ENCODE measurements around the gene DRICH1.
A peak's percentile ranks its signal among the peaks of the same experiment; 100 is the strongest.
"Not testable (repeated sequence)": the region's sequence is repeated elsewhere in the genome, so short reads cannot be mapped to it uniquely, and the experiment has no call there.

Gene DRICH1

DNA sequence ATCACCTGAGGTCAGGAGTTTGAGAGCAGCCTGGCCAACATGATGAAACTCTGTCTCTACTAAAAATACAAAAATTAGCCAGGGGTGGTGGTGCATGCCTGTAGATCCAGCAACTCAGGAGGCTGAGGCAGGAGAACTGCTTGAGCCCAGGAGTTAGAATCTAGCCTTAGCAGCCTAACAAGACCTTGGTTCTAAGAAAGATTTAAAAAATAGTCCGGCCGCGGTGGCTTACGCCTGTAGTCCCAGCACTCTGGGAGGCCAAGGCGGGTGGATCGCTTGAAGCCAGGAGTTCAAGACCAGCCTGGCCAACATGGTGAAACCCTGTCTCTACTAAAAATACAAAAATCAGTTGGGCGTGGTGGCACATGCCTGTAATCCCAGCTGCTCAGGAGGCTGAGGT is 14.4 kb upstream of the DRICH1 start:
- not testable (repeated sequence) for DNase-seq

DNA sequence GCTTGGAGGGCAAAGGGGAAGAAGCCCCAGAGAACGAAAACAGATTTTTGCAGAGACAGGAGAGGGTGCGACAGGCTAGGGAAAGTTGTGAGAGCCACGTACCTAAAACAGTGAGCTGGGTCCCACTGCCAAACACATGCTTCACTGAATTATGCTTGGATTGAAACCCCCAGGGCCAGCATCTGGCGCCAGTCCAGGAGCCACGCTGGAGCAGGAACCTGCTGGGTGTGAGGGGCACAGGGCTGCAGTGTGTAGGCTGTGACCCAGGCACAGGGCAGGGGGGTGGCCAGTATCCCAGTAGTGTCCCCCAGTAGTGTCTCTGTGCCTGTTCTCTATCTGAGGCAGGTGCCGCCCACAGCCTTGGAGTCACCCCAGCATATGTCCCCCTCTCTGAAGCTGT is 8.1 kb upstream of the DRICH1 start:
- DNase-seq, result not testable (repeated sequence)

DNA sequence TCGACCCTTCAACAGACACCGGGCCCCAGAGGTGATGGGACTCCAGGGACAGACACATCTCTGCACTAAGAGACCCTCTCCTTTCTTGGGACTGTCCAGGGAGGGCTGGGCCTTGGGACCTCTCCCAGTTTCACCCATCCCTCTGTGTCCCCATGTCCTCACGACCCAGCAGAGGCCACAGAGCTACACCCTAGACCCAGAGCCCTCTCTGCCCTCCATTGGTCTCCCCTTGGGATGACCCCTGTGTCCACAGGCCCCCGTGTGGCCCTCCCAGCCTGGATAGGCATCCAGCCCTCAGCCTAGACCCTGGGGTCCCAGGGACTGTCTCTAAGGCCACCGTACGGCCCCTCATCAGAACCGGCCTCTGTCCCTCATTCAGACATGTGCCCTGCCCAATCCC is 7.5 kb upstream of the DRICH1 start:
- DNase-seq, result no peak

DNA sequence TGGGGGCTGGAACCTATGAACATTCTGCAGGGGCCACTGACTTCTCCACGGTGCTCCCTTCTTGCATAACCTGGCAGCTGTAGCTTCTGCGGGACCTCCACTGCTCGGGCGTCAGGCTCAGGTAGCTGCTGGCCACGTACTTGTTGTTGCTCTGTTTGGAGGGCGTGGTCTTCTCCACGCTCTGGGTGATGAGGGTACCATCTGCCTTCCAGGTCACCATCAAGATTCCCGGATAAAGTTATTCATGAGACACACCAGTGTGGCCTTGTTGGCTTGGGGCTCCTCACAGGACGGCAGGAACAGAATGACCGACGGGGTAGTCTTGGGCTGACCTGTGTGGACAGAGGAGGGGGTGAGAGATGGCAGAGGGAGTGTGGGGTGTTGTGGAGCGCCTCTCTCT is 6.5 kb upstream of the DRICH1 start:
- no peak for DNase-seq

DNA sequence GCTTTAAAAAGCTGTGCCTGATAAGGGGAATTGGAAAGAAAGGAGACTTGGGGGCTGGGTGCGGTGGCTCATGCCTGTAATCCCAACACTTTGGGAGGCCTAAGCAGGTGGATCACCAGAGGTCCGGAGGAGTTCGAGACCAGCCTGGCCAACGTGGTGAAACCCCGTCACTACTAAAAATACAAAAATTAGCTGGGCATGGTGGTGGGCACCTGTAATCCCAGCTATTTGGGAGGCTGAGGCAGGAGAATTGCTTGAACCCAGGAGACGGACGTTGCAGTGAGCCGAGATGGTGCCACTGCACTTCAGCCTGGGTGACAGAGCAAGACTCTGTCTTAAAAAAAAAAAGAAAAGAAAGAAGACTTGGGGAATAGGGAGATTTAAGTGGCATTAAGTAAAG is 3.2 kb upstream of the DRICH1 start:
- DNase-seq, result not testable (repeated sequence)

DNA sequence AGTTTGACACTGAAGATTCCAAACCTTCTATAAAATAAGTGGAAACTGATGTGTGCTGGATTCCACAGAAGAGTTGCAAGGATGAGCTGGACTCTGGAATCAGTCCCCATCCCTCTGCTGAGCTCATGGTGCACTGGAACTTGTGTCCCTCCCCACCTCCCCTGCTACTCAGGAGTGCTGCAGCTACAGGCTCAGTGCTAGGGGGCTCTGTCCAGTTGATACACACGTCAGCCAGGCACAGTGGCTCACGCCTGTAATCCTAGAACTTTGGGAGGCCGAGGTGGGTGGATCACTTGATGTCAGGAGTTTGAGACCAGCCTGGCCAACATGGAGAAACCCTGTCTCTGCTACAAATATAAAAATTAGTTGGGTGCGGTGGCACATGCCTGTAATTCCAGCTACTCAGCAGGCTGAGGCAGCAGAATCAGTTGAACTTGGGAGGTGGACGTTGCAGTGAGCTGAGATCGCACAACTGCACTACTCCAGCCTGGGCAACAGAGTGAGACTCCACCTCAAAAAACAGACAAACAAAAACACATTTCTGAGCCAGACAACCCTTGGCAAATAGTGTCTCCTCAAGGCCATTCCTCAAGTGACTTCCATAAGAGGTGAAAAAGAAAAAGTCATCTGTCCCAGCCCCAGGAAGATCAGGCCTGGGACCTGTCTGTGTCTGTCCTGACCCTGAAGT is 3.9 kb downstream of the DRICH1 start:
- DNase-seq, result not testable (repeated sequence)

DNA sequence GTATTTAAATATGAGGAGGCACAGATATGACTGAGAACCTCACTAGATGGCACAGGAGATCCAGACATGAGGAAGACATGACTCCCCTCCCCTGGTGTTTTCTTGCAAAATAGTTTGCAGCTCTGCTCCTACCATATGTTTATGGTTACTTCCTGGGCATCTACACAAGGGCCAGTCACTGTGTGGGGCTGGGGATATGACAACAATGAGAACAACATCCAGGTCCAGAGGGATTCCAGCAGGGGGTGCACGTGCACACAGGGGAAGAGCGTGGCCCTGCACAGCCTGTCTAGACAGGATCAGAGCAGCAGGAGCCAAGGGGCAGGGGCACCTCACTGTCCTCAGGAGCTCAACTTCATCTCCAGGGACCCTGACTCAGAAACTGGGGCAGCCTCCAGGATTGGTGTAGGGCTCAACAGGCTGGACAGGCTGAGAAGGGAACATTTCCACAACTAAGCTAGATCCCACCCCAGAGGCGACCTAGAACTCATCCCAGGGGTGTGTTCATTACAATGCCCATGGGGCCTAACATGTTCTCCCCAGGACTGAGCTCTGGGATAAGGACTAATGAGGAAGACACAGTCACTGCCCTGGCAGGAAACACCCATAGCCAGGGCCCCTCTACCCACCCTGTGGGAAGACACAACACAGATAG is 4.6 kb downstream of the DRICH1 start:
- peak; percentile 61 to 63 for DNase-seq

DNA sequence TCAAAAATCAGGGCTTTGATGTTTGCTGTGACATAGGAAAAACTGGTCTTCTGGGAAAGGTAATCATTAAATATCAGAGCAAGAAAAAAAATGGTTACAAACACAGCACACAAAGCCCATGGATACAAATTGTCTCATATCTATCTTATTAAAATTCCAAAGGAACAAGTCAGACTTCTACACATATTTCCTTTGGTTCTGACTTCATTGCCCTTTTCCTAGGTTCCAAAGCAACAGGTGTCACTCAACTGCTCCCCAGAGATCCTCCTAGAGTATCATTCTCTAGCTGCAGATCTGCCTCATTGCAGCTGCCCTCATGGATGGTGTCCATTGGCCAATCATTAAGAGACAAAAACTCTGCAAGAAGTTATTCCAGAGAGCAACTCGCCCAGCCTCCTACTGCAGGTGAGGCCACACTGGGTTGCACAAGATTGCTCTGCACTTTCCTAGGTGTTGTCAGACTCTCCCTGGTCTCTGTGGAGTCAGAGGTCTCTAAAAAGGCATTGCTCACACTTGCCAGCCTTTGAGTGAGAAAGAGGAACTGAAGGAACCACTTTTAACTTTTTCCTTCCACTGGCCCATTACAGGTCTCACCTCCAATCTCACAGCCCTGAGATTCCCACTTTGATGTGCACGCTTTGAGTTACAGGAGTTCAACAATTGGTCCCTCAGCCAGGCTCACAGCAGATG is 5.7 kb downstream of the DRICH1 start:
- DNase-seq, result no peak

DNA sequence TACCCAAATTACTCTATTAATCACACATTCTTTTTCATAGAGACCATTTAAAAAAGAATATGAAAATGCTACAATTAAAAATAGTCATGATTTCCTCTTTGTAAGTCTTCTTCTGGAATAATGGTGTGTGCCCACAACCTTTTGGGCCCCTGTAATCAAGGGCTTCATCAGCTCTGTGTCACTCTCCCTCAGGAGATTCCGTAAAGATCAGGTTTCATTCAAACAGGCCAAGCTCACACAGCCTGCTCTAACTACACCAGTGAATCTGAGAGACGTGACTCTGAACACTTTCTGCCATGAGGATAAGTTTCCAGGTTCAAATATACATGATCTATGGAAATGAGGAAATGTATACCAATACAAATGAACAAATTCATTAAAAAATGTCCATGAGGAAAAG is 9.5 kb downstream of the DRICH1 start:
- DNase-seq, result no peak

DNA sequence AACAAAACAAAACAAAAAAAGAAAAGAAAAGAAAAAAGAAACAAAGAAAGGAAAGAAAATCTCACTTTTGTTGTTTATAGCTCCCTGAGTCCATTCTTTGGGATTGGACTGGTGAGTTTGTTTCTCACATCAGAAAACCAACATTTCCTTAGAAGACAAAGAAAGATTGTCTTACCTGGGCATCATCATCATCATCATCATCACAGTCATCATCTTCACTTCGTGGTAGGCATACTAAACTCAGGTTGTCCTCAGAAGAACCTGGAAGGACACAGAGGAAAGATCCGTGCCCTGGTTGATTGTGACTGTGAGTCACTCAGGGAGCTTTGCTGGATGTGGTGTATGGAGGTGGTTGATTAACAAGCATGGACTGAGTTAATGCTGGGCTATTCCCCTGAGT is 10.2 kb downstream of the DRICH1 start:
- not testable (repeated sequence) for DNase-seq

DNA sequence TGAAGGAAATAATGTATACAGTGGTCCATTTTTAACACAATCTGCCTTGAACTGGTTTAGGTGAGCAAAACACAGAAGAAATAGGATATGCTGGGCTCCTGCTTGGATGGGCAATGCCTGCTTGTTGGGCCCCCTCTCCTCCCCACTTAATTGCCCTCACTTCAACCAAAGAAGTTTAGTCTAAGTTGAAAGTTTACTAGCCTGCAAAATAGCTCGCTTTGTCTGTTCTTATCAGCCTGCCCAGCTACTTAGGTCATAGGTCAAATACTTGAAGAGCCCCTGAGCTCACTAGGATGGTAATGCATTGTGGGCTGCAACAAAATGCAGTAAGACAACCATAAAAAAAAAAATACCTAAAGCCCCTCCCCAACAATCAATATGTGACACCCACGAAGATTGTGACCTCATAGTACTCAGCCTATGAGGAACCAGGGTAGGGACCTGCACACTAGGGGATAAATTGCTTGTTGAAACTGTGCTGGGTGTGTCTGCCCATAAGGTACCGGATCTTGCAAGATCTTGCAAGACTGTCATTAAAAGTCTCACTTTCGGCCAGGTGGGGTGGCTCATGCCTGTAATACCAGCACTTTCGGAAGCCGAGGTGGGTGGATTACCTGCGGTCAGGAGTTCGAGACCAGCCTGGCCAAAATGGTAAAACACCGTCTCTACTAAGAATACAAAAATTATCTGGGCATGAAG is 10.9 kb downstream of the DRICH1 start:
- DNase-seq, result no peak

DNA sequence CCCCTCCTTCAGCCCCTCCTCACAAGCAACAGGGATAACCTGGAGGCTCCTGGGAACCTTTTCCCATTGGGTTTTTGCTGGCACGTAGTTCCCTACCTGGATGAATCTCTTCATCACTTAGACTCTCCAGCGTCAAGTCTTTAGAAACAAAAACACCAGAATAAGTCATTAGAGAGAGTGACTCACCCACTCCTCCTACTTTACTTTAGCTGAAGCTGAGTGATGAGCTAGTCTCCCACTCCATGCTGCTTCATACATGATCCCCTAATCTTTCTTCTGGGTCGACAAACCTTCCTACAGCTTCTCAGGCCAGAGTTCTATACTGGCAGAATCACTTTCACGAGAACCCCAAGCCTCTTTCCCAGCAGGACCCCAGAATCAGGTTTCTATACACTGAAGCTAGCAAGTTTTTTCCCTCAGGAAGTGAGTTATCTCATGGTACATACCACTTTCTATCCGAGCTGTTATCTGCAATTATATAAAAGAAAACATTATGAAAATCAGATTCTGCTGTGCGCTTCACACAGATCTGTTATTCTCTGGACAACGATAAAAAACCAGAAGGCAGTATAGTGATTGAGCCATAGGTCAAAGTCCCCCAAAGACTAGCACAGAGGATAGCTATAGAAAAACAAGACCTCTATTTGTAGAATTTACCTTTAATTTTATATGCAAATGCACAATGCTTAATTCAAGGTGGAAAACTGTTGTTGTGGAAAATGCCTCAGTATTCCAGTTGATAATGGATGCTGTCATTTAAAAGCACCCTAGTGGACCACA is 18.7 kb downstream of the DRICH1 start:
- DNase-seq, result no peak

DNA sequence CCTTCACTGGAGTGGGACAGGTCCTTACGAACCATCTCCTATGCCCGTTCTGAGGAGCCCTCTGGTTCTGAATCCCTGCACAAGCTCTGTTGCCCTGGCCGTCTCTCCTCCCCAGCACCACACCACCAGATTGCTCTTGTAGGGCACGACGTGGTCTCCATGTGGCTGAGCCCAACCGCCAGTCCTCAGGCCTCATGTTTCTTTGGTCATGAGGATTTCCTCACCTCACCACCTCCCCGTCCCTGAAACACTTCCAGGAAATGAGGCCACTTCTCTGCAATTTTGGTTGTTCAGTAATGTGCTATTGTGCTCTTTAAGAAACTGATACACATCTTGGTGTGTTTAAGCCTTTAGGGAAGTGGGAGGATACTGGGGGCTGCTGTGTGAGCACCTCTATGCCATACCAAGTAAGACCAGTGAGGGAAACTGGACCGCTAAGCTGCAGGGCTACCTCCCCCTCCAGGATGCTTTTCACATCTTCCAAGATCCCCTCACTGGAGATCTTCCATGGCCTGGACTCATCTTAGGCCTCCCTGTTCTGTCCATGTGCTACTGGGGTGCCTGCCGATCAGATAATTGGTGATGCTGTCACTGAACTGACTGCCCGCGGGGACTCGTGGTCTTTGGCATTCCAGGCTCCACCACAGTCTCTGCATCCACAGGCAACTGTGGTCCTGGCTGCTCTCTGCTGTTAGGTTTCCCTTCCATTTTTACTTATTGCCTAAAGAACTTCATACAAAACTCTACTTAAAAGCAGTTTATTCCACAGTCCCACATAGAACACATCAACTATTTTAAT is 21.9 kb downstream of the DRICH1 start:
- DNase-seq, result no peak

DNA sequence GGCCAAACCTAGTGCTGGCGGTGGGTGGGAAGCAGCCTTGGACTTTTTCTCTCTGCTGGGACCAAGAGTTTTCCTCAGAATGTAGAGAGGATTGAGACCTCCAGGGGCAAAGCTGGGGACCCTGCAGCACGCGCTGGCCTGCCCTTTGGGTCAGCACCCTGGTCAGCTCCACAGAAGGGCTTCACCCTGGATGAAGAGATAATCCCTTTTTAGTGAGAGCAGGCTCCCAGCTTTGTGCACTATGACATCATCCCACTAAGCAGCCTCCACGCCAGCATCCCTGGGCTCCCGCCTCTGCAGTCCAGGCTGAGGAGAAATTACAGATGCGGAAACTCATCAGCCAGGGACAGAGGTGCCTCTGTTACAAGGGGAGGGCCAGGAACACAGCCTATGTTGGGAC is 23.5 kb downstream of the DRICH1 start:
- DNase-seq, result no peak

DNA sequence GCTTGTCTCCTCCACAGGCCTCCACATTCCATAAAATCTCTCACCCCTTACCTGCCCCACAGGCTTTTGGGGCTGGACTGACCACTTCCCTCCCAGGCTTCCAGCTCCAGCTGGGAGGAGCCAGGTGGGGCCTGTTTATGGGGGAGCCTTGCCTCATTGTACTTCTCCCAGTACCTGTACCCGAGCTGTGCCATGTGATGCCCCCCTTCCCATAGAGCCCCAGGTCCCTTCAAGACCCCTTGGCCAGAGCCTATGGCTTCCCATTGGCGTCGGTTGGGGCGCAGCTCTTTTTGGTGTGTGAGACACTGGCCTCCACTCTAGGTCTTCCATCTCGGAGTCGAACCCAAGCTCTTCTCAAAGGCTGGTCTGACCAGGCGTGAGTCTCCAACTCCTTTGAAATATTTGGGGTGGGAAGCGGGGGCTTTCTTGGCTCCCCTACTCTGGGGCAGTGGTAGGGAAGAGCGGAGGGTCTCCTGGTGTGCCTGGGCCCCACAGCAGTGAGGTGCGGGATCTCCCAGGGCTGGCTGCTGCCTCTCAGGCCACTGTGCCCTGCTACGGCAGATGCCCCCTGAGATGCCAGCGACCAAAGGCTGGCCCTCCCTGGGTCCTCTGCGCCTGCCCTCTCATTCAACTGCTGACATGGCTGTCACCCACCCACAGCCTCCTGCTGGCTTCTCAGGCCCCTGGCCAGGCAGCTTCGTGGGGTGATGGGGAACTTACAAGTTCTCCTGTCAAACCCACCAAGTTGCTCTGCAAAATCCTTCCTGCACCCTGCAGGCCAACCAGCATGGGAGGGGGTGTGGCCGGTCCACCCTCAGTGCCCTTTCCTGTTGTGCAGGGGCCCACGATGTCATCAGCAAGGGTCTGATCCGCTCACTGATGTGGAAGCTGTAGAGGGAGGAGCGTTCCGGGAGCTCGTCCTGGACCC is 25.7 kb downstream of the DRICH1 start:
- no peak for DNase-seq

DNA sequence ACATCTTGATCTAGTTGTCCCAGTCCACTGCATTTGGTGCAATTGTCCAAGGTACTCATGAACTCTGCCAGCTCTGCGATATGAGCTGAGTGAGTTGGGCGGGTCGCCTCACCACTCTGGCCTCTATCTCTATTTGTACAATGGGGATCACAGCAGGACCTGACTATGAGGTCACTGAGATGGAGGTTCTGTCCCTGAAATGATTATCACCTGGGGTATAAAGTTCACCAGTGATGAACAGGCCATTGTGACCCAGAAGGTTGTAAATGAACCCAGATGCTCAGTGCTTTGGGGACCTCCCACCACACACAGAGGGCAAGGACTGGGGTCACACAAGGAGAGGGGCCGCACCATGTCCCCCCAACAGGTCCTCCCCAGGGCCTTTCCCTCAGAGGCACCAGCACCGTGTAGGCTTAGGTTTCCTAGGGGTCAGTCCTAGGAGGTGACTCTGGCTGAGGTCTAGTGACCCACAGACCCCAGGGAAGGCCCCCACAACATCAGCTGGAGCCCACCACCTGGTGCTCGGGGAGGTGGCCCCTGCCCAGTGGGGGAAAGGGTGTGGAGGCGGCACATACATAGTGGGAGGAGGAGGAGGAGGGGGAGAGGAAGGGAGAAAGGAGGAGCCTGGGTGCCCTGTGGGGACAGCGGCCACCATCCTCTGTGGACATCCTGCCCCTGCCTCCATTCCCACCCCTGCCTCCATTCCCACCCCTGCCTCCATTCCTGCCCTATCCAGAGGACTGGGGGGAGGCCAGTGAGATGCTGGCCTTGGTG is 27.0 kb downstream of the DRICH1 start:
- DNase-seq, result no peak

DNA sequence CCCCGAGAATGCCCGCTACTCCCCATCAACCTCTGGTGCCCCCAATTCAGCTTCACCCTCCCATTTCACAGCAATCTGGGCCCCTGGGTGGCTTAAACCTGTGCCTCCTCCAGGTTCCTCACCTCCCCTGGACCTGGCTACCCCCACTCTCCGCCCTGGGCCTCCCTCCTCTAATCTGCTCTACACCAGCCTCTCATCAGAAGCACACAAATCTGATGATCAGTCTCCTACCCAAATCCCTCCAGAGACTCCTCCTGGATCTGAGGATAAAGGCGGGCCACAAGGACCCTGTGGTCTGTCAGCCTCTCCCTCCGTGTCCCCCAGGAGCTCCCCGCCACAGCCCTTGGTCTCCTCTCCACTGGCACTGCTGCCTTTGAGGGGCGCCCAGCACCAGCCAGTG is 28.9 kb downstream of the DRICH1 start:
- DNase-seq, result no peak

DNA sequence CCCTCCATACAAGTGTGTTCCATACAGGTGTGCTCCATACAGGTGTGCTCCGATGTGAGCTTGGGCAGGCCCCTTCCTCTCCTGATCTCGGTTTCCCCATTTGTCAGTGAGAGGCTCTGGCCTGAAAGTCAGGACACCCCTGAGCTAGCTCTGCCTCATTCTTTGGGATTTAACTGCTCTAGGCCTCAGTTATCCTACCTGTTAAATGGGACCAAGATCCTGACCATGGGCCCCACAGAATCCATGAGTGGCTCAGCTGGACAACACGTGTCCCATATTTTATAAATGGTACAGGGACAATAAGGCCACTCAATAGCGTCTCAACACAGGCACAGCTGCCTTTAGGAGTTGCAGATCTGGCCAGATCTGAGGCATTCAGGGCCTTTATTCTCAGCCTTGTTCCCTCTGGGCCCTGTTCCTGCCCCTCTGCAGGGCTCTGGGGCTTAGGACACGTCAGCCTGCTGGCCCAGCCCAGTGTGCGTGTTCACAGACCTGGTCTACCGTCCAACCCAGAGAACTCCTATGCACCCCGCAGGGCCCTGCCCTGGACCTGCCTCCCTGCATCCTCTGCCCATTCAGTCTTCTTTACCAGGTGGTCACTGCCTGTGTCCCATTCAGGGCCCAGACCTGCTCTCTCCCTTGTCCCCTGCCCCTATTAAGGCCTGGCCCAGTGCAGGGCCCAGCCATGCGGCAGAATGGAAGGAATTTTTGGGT is 33.2 kb downstream of the DRICH1 start:
- no peak for DNase-seq

DNA sequence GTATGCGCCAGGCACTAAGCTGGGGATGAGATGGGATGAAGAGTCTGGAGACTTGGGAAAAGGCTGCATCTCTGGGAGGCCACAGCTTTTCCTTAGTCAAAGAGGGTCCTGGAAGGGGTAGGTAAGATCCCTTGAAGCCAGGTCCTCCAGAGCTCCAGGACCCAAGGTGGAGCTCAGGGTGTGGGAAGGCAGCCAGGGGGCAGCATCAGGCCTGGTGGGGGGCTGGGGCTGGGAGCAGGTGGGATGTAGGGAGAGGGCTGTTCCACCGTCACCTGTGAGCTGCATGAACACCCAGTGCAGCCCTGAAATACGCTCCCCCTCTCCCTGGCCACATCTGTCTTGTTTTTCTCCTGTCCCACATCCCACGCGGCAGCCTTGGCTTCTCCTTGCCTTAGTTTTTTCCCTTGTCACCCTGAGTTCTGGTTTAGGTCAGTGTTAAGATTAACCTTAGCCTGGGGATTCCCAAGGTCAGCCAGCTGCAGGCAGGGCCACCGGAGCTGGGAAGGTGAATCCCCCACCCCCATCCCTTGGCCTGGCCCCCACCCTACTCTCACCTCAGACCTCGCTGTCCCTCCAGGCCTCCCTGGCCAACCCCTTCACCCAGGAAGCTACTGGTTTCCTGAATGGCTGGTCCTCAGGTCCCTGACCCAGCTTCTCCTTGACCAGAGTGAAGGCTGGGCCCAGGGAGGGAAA is 34.4 kb downstream of the DRICH1 start:
- DNase-seq, result not testable (repeated sequence)
